ENCODE measurements around the gene GTF3C6. TPM values are rescaled to one million over a fixed set of nuclear protein-coding genes. Genes with fewer than 3 reads are reported as not detected.
"Not testable (repeated sequence)": the region's sequence is repeated elsewhere in the genome, so short reads cannot be mapped to it uniquely, and the experiment has no call there.

The GTF3C6 gene
- total RNA-seq, 2 donors from 2014 or later: 14.3 to 31.0 TPM

GRCh38 chr6:111015389-111016124 lies 57.1 kb downstream of the GTF3C6 start:
- no peak for DNase-seq
- peaks cover 0 to 10% of the 10 kb centered on the region in 2 donors for H3K36me3 ChIP-seq (replicated peaks in 1 of 2; ENCODE audit: insufficient read depth in 1 of 2, low read depth in 2 of 2)
- ATAC-seq: no peak
- 71 to 80% methylated on average over 3 of the region's 3 CpGs for WGBS, 2 donors
- no peak overlapping the region for H3K4me3 ChIP-seq
- intact Hi-C loops (cut with DNase I): loop anchor here (10.0 kb wide), 1 partner anchor 189 kb away; no protein-coding TSS in a partner anchor
- H3K4me1 ChIP-seq: peaks cover 30% of the 10 kb centered on the region
- peak overlapping the region in 1 of 4 donors; percentile 6 for H3K27ac ChIP-seq
- TF ChIP-seq POLR2A (IDR thresholded peaks at IDR 0.05) (no peak), CTCF (IDR thresholded peaks at IDR 0.05) (no peak)
- no peaks in the 10 kb centered on the region for H3K27me3 ChIP-seq
- H3K9me3 ChIP-seq: no peaks in the 10 kb centered on the region

- H3K4me3 ChIP-seq; DNase-seq; ATAC-seq; H3K9me3 ChIP-seq; H3K27me3 ChIP-seq; H3K36me3 ChIP-seq (replicated peaks in 1 of 2; ENCODE audit: insufficient read depth in 1 of 2, low read depth in 2 of 2); H3K27ac ChIP-seq: not testable (repeated sequence)
- H3K4me1 ChIP-seq: peaks cover 30% of the 10 kb centered on the region
- 96% methylated on average over 22 of the region's 37 CpGs; no CpG with 5 or more reads in 1 of the 2 donors for WGBS, 2 donors
- intact Hi-C loops (cut with DNase I): loop anchor here (10.0 kb wide), 1 partner anchor 188 kb away; no protein-coding TSS in a partner anchor
Measured at GRCh38 chr6:111017241-111017640, 58.7 kb downstream of the GTF3C6 start.

Other genes with a start within 250 kb of the GTF3C6 start
- gene CDK19, start 143.2 kb upstream of the GTF3C6 start, total RNA-seq: 1 to 10 TPM; 4.0 to 8.0 TPM
- 10 to 100 TPM; 42.0 to 60.3 TPM for gene AMD1, start 83.9 kb upstream of the GTF3C6 start, total RNA-seq
- 10 to 100 TPM in 1 of 2 donors, 1 to 10 TPM in 1; 5.3 to 22.8 TPM for gene RPF2, start 23.3 kb downstream of the GTF3C6 start, total RNA-seq
- 100 to 1,000 TPM in 1 of 2 donors, 10 to 100 TPM in 1; 59.4 to 124 TPM for gene SLC16A10, start 128.8 kb downstream of the GTF3C6 start, total RNA-seq